HepG2 (cell line): ENCODE data around the gene HDLBP. TPM values are rescaled to one million over a fixed set of nuclear protein-coding genes. Genes with fewer than 3 reads are reported as not detected.

Source experiments
- ARNTL ChIP-seq: sonication (generic); formaldehyde crosslinking; IDR thresholded peaks from 2 replicates; pipeline ENCODE4 v1.4.0; 2020; ENCODE audit warnings: mild to moderate bottlenecking, missing genetic modification reagents
- ATF3 ChIP-seq: sonication (generic); formaldehyde crosslinking; IDR thresholded peaks from 2 replicates; pipeline ENCODE4 v1.4.0; 2020; ENCODE audit warnings: missing genetic modification reagents
- GLMP ChIP-seq: sonication (generic); formaldehyde crosslinking; IDR thresholded peaks from 2 replicates; pipeline ENCODE4 v1.9.0; 2021; ENCODE audit warnings: missing genetic modification reagents, mild to moderate bottlenecking, borderline replicate concordance
- IRX3 ChIP-seq: sonication (generic); formaldehyde crosslinking; IDR thresholded peaks from 2 replicates; pipeline ENCODE4 v1.8.1; 2023; ENCODE audit warnings: mild to moderate bottlenecking, low read depth, missing genetic modification reagents, borderline replicate concordance
- KLF16 ChIP-seq, 2 experiments: sonication (generic) in 1 of 2; formaldehyde crosslinking in 1 of 2; IDR thresholded peaks; 2 replicates each; pipeline versions ENCODE4 v1.6.1 to v1.8.0; 2016 to 2023; ENCODE audit warnings: missing genetic modification reagents in 2 of 2, missing compliant biosample characterization in 1 of 2
- NR0B2 ChIP-seq: sonication (generic); formaldehyde crosslinking; IDR thresholded peaks from 2 replicates; pipeline ENCODE4 v1.4.0; 2020; ENCODE audit warnings: mild to moderate bottlenecking, missing genetic modification reagents
- NR2C2 ChIP-seq: sonication (generic); formaldehyde crosslinking; IDR thresholded peaks from 2 replicates; pipeline ENCODE4 v1.4.0; 2020; ENCODE audit warnings: missing genetic modification reagents, mild to moderate bottlenecking, moderate library complexity, borderline replicate concordance
- NRL ChIP-seq: sonication (generic); formaldehyde crosslinking; IDR thresholded peaks from 2 replicates; pipeline ENCODE4 v1.5.0; 2020; ENCODE audit warnings: missing genetic modification reagents, mild to moderate bottlenecking, moderate library complexity, borderline replicate concordance
- RNF2 ChIP-seq: fragments of 450-650 bp; conservative IDR thresholded peaks from 2 replicates; pipeline ENCODE4 v1.6.1; 2016; ENCODE audit warnings: low read depth
- SALL2 ChIP-seq: sonication (generic); formaldehyde crosslinking; IDR thresholded peaks from 2 replicates; pipeline ENCODE4 v1.8.1; 2023; ENCODE audit warnings: mild to moderate bottlenecking, missing genetic modification reagents, inconsistent platforms
- SP1 ChIP-seq, 2 experiments: fragments of 450-650 bp in 1 of 2; sonication (generic) in 1 of 2; formaldehyde crosslinking in 1 of 2; IDR thresholded peaks; 2 replicates each; pipeline versions ENCODE4 v1.4.0 to v1.6.1; 2016 to 2020; ENCODE audit warnings: missing genetic modification reagents in 1 of 2
- SP5 ChIP-seq: IDR thresholded peaks from 2 replicates; pipeline ENCODE4 v1.6.1; 2016; ENCODE audit warnings: low read depth, borderline replicate concordance
- ZFX ChIP-seq: sonication (generic); formaldehyde crosslinking; IDR thresholded peaks from 2 replicates; pipeline ENCODE4 v1.4.0; 2020; ENCODE audit warnings: mild to moderate bottlenecking, low read depth, missing genetic modification reagents, moderate library complexity
- ZKSCAN1 ChIP-seq: fragments of 150-350 bp; IDR thresholded peaks from 2 replicates; pipeline ENCODE4 v1.6.1; 2014; ENCODE audit warnings: low read length
- ZNF136 ChIP-seq: sonication (generic); formaldehyde crosslinking; IDR thresholded peaks from 2 replicates; pipeline ENCODE4 v1.8.1; 2022; ENCODE audit warnings: low read depth, mild to moderate bottlenecking, moderate library complexity, missing genetic modification reagents
- ZNF407 ChIP-seq: sonication (generic); formaldehyde crosslinking; IDR thresholded peaks from one replicate; pipeline ENCODE4 v1.5.1; 2020; ENCODE audit warnings: mild to moderate bottlenecking, missing genetic modification reagents; ENCODE audit errors: not compliant biosample characterization
- ZNF484 ChIP-seq: sonication (generic); formaldehyde crosslinking; IDR thresholded peaks from 2 replicates; pipeline ENCODE4 v1.5.1; 2020; ENCODE audit warnings: mild to moderate bottlenecking, low read depth, missing genetic modification reagents, borderline replicate concordance
- ZNF777 ChIP-seq: sonication (generic); formaldehyde crosslinking; IDR thresholded peaks from 2 replicates; pipeline ENCODE4 v1.4.0; 2020; ENCODE audit warnings: missing genetic modification reagents
- polyA plus RNA-seq, 8 experiments: library from polyadenylated mRNA; depleted of rRNA in 3 of 8; stranded (reverse) in 7 of 8; unstranded in 1 of 8; fragments of >200 nt; fragmentation: Illumina TruSeq in 4 of 8; extraction: Trizol in 4 of 8; gene quantifications; 2 replicates each; pipeline versions ENCODE4 v1.2.1 to v1.2.3, GENCODE V29; 2011 to 2016; ENCODE audit warnings: low read depth in 4 of 8, missing spikeins in 1 of 8, mixed read lengths in 1 of 8; ENCODE audit not compliant: insufficient read depth in 1 of 8
- total RNA-seq, 5 experiments: library from RNA; depleted of rRNA; stranded (reverse); fragments of >200 nt; fragmentation: Illumina TruSeq; extraction: Trizol; gene quantifications; 2 replicates each; pipeline ENCODE4 v1.2.3, GENCODE V29; 2016; ENCODE audit warnings: low read depth in 1 of 5

HDLBP gene
- total and polyA plus RNA-seq, 2 of the 13 experiments (the other 11 are each of a cell fraction or from before 2014, with no cell fraction given): 464 to 707 TPM

- TF ChIP-seq SP1 (IDR thresholded peaks at IDR 0.05): no peak
- TF ChIP-seq SP1 (CRISPR knock-in tag; IDR thresholded peaks at IDR 0.05): peak; percentile 45; the same call in 1 of the 2 replicates
- TF ChIP-seq NRL: peak; percentile 78; the same call in 1 of the 2 replicates
- no peak for TF ChIP-seq ZKSCAN1
- no peak; a peak in 2 of 4 replicates for TF ChIP-seq KLF16 (CRISPR knock-in tag; IDR thresholded peaks at IDR 0.05)
- TF ChIP-seq NR0B2 (CRISPR knock-in tag): peak; percentile 50
- TF ChIP-seq NR2C2 (CRISPR knock-in tag): peak; percentile 39
- TF ChIP-seq ATF3: peak; percentile 50; the same call in 1 of the 2 replicates
- no peak for TF ChIP-seq SP5 (CRISPR knock-in tag)
- TF ChIP-seq SALL2 (CRISPR knock-in tag): peak; percentile 84
- peak; percentile 64; the same call in 1 of the 2 replicates for TF ChIP-seq ZNF484
- TF ChIP-seq RNF2: no peak
- TF ChIP-seq ZNF407 (CRISPR knock-in tag): peak; percentile 65
- TF ChIP-seq IRX3: peak; percentile 50
- TF ChIP-seq ZNF136 (CRISPR knock-in tag): no peak
- peak; percentile 97 for TF ChIP-seq ZFX (CRISPR knock-in tag)
- no peak for TF ChIP-seq GLMP (CRISPR knock-in tag)
- 0 out of 2 replicates have a peak, but pooled peaks have one; percentile 62 for TF ChIP-seq ARNTL (CRISPR knock-in tag)
- TF ChIP-seq ZNF777 (CRISPR knock-in tag): peak; percentile 78
Observed at GRCh38 chr2:241315879-241316631, 583 bp upstream of the HDLBP start, which contains the start of gene SEPTIN2 (continued).
